DMS 273 treated with DMSO at 0.1 percent for 48 hours (cell line): ENCODE measurements around the gene GLCE.

Source experiments
- DNase-seq: peaks from one replicate; lab custom pipeline; 2025; lab: John Stamatoyannopoulos, UW

Gene GLCE

DNA sequence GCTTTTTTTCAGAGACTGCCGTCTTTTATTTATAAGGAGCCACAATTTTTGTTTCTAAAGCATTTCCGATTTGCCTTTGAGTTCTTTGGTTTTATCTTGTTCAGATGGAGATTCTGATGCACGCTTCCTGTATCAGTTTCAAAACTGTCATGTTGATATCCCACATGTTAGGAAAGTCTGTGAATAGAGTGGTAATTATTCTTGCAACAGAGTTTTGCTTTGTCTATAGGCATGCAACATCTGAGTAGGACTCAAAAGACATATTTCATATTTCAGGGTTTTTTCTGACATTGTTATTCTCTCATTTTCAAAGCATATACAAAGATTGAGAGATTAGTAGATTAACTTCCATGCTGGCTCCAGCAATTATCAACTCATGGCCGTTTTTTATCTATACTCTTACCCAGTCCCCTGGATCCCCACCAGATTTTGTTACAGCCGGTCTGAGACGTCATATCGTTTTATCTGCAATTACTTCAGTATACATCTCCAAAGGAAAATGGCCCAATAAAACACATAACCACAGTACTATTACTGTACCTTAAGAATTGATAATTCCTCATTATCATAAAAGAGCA lies 160.6 kb downstream of the GLCE start:
- no peak for DNase-seq
